ENCODE measurements around the gene DOCK9.

DNA sequence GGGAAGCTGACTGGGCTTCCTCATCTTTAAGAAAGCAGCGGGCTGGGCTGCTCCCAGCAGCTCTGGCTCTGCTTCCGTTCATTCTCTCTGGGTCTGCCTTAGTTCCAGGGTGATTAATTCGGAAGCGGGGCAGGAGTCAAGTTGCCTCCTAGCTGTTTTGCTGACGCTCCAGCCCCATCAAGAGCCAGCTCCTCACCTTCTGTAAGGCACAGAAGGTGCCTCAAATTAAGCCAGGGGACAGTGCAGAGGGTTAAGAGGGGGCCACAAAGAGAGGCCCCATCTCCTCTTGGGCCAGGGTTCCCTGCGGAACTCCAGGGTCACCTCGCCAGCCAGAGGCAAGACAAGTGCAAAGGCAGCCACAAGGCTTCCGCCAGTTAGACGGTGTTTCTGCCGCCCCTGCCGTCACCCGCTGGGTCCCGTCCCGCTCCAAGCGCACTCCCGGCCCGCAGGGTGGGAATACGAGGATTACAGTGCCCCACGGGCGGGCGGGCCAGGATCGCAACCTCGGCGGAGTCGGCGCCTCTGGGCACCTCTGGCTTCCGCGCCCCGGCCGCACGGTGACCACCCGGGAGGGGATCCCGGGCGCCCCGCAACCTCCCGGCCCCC is 225.9 kb downstream of the DOCK9 start:
- TF ChIP-seq, protein P1, sequence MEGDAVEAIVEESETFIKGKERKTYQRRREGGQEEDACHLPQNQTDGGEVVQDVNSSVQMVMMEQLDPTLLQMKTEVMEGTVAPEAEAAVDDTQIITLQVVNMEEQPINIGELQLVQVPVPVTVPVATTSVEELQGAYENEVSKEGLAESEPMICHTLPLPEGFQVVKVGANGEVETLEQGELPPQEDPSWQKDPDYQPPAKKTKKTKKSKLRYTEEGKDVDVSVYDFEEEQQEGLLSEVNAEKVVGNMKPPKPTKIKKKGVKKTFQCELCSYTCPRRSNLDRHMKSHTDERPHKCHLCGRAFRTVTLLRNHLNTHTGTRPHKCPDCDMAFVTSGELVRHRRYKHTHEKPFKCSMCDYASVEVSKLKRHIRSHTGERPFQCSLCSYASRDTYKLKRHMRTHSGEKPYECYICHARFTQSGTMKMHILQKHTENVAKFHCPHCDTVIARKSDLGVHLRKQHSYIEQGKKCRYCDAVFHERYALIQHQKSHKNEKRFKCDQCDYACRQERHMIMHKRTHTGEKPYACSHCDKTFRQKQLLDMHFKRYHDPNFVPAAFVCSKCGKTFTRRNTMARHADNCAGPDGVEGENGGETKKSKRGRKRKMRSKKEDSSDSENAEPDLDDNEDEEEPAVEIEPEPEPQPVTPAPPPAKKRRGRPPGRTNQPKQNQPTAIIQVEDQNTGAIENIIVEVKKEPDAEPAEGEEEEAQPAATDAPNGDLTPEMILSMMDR (conservative IDR thresholded peaks at IDR 0.05 in 1 of 2, IDR thresholded peaks at IDR 0.05 in 1 of 2; ENCODE audit: extremely low read depth in 1 of 2, insufficient read depth in 1 of 2, low read depth in 1 of 2, low read length in 2 of 2), result no peak
- peak; percentile 96 for TF ChIP-seq EZH2 (IDR thresholded peaks at IDR 0.05; ENCODE audit: borderline replicate concordance, low read length)

Data from mammary epithelial cell (primary cell).